Upper lobe of right lung (tissue), 1 donor: Measurements from ENCODE around the gene PARD3B. TPM values are rescaled to one million over a fixed set of nuclear protein-coding genes. Genes with fewer than 3 reads are reported as not detected.

ENCODE experiments used
- ATAC-seq: fragments of 200-7000 bp; cut with Tn5 transposase; one replicate; pipeline ENCODE4 v1.9.1; 2020; ENCODE audit warnings: mild to moderate bottlenecking, moderate library complexity
- DNase-seq: peaks from one replicate; pipeline ENCODE4 v3.0.0-alpha.2; 2020
- H3K27ac ChIP-seq: fragments of 200-600 bp; one replicate; pipeline ENCODE4 v1.8.0; 2022
- H3K27me3 ChIP-seq: fragments of 200-600 bp; one replicate; pipeline ENCODE4 v1.8.0; 2022; ENCODE audit warnings: mild to moderate bottlenecking
- H3K36me3 ChIP-seq: fragments of 200-600 bp; one replicate; pipeline ENCODE4 v1.8.0; 2022
- H3K4me1 ChIP-seq: fragments of 200-600 bp; one replicate; pipeline ENCODE4 v1.8.0; 2022
- H3K4me3 ChIP-seq: fragments of 200-600 bp; one replicate; pipeline ENCODE4 v1.8.0; 2022; ENCODE audit warnings: mild to moderate bottlenecking
- H3K9me3 ChIP-seq: fragments of 200-600 bp; one replicate; pipeline ENCODE4 v1.8.0; 2022
- intact Hi-C: fragments of 100-400 bp; cut with DNase I; formaldehyde crosslinking; loops from one replicate; pipeline ENCODE4 v1.11.0; 2022
- total RNA-seq: library from RNA; stranded (reverse); fragmentation: NEBNext Ultra II Directional; extraction: Animal tissue kit (Norgen Biotek cat#: 25700); gene quantifications from one replicate; pipeline ENCODE4 v1.2.1, GENCODE V29; 2021
- TF ChIP-seq, protein P1 (sequence below): fragments of 200-600 bp; IDR thresholded peaks from one replicate; pipeline ENCODE4 v1.8.0; 2022; ENCODE audit warnings: antibody characterized with exemption
- donor health status: DM: no; HTN: yes; CAD: no; lungs with severe emphysema.

Gene PARD3B
- total RNA-seq, 1 donor from 2014 or later: 32.5 TPM

DNA sequence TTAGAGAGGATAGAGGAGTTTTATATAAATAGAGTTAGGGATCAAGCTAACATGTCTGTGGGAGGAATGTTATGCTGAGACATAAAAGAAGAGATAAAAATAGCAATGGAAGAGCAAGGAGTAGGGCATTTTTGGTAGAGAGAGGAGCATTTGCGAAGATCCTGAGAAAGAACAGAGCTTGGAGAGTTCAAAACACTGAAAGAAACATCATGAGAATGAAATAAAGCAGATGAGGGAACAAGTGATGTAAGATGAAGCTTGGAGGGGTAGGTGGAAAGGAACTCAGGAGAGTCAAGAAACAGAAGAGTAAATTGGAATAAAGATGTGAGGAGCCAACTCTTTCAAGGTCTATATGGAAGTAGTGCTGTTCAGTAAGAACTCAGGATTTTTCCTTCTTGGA, 308.6 kb downstream of the PARD3B start:
- Histone ChIP-seq H3K9me3 (no peaks in the 10 kb centered on the region), H3K4me3 (no peak overlapping the region), H3K4me1 (no peaks in the 10 kb centered on the region), H3K27ac (no peak overlapping the region), H3K36me3 (no peaks in the 10 kb centered on the region), H3K27me3 (no peaks in the 10 kb centered on the region)
- ATAC-seq: no peak
- TF ChIP-seq, protein P1, sequence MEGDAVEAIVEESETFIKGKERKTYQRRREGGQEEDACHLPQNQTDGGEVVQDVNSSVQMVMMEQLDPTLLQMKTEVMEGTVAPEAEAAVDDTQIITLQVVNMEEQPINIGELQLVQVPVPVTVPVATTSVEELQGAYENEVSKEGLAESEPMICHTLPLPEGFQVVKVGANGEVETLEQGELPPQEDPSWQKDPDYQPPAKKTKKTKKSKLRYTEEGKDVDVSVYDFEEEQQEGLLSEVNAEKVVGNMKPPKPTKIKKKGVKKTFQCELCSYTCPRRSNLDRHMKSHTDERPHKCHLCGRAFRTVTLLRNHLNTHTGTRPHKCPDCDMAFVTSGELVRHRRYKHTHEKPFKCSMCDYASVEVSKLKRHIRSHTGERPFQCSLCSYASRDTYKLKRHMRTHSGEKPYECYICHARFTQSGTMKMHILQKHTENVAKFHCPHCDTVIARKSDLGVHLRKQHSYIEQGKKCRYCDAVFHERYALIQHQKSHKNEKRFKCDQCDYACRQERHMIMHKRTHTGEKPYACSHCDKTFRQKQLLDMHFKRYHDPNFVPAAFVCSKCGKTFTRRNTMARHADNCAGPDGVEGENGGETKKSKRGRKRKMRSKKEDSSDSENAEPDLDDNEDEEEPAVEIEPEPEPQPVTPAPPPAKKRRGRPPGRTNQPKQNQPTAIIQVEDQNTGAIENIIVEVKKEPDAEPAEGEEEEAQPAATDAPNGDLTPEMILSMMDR: no peak
- intact Hi-C loops: no loop called here
- no peak for DNase-seq

GRCh38 chr2:204860274-204860673, 315.0 kb downstream of the PARD3B start:
- no peak for DNase-seq
- no peak for ATAC-seq
- H3K27me3 ChIP-seq: no peaks in the 10 kb centered on the region

DNA sequence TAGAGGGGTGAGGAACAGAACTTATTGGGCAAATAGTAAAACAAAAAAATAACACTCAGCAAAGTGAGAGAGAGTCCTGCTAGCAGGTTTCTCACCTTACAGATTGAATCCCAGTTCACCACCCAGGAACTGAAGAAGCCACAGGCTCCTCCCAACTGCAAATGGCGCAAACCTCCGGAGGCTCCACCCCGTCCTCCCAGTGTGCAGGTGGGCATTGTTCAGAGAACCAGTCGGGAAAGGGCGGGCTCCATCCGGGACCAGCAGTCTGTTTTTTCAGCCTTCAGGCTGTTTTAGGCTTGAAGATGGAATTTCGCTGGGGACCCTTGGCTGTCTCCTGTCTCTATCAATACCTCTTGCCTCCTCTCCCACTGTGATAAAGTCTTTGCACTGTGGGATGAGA, 317.5 kb downstream of the PARD3B start:
- no peak for DNase-seq
- ATAC-seq: no peak
- H3K9me3 ChIP-seq: no peaks in the 10 kb centered on the region
- H3K4me3 ChIP-seq: no peak overlapping the region
- H3K4me1 ChIP-seq: no peaks in the 10 kb centered on the region
- H3K27me3 ChIP-seq: no peaks in the 10 kb centered on the region
- intact Hi-C loops: no loop called here
- TF ChIP-seq, protein P1: no peak
- H3K27ac ChIP-seq: no peak overlapping the region
- no peaks in the 10 kb centered on the region for H3K36me3 ChIP-seq

More at GRCh38 chr2:204860274-204860673, 315.0 kb downstream of the PARD3B start:
- intact Hi-C loops: no loop called here
- Histone ChIP-seq H3K4me1 (no peaks in the 10 kb centered on the region), H3K27ac (no peak overlapping the region), H3K36me3 (no peaks in the 10 kb centered on the region), H3K4me3 (no peak overlapping the region), H3K9me3 (no peaks in the 10 kb centered on the region)
- TF ChIP-seq, protein P1: no peak

- Histone ChIP-seq H3K4me1 (no peaks in the 10 kb centered on the region), H3K27me3 (no peaks in the 10 kb centered on the region), H3K9me3 (no peaks in the 10 kb centered on the region), H3K4me3 (no peak overlapping the region), H3K36me3 (no peaks in the 10 kb centered on the region), H3K27ac (no peak overlapping the region)
- intact Hi-C loops: no loop called here
- ATAC-seq (no peak), DNase-seq (no peak)
- TF ChIP-seq, protein P1: no peak
Observed at GRCh38 chr2:204863336-204863735, 318.1 kb downstream of the PARD3B start.

GRCh38 chr2:204869132-204869823, 324.0 kb downstream of the PARD3B start:
- ATAC-seq (no peak), DNase-seq (no peak)
- intact Hi-C loops: no loop called here
- Histone ChIP-seq H3K4me3 (no peak overlapping the region), H3K27me3 (no peaks in the 10 kb centered on the region), H3K36me3 (no peaks in the 10 kb centered on the region), H3K4me1 (peaks cover 8% of the 10 kb centered on the region), H3K9me3 (no peaks in the 10 kb centered on the region), H3K27ac (no peak overlapping the region)
- TF ChIP-seq, protein P1: no peak

DNA sequence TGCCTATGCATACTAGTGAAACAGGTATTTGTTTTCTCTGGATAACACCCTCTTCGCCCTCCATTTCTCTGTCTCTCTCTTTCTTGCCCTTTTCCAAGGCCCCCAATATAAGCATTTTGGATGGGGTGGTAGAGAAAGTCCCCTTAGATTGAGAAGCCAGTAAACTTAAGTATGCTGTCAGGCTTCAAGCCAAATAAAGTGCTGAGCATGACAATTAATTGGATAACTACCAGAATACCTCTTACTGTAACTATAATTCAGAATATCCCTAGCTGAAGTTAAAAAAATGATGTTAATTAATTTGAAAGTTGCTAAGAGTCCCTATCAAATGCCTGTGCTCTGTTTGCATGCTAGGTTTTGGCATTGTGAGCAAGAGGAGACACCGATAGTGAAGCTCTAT, 324.8 kb downstream of the PARD3B start:
- no peak overlapping the region for H3K27ac ChIP-seq
- no peaks in the 10 kb centered on the region for H3K27me3 ChIP-seq
- H3K4me1 ChIP-seq: peaks cover 8% of the 10 kb centered on the region
- no peaks in the 10 kb centered on the region for H3K36me3 ChIP-seq
- H3K4me3 ChIP-seq: no peak overlapping the region
- H3K9me3 ChIP-seq: no peaks in the 10 kb centered on the region
- TF ChIP-seq, protein P1: no peak
- no peak for DNase-seq
- ATAC-seq: no peak
- intact Hi-C loops: no loop called here
